Measurements from ENCODE around the gene GMEB2. TPM values are rescaled to one million over a fixed set of nuclear protein-coding genes. Genes with fewer than 3 reads are reported as not detected.

GMEB2 gene
- total RNA-seq, 1 donor: 7.4 TPM

DNA sequence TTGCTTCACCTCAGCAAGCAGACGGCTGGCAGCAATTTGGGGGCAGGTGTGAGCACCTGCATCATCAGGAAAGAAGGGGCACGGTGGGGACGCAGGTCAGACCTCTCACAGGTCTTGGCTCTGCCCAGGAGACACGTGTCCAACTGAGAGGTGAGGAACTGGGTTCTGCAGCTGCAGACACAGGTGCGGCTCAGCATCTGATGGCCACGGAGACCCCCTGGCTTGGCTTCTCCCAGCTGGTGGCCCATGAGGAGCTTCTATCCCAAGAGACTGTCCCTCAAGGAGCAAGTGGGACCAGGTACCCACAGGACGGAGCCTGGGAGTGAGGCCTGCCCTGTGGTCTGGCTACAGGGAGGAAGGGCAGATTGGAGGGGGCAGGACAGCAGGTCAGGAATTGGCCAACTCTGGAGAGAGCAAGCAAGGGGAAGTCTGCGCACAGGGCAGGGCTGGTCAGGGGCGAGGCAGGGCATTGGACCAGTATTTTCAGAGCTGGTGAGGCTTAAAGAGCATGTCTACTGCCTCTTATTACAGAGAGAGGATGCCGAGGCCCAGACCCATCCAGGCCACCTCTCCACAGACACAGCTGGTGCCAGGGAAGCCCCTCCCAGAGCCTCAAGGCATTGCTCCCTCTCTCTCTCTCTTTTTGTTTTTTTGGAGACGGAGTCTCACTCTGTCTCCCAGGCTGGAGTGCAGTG, 22.1 kb upstream of the GMEB2 start:
- DNase-seq (ENCODE audit: low read depth): no peak
- no peak overlapping the region for H3K4me3 ChIP-seq (ENCODE audit: low read depth, low read length)
- TF ChIP-seq, protein P1, sequence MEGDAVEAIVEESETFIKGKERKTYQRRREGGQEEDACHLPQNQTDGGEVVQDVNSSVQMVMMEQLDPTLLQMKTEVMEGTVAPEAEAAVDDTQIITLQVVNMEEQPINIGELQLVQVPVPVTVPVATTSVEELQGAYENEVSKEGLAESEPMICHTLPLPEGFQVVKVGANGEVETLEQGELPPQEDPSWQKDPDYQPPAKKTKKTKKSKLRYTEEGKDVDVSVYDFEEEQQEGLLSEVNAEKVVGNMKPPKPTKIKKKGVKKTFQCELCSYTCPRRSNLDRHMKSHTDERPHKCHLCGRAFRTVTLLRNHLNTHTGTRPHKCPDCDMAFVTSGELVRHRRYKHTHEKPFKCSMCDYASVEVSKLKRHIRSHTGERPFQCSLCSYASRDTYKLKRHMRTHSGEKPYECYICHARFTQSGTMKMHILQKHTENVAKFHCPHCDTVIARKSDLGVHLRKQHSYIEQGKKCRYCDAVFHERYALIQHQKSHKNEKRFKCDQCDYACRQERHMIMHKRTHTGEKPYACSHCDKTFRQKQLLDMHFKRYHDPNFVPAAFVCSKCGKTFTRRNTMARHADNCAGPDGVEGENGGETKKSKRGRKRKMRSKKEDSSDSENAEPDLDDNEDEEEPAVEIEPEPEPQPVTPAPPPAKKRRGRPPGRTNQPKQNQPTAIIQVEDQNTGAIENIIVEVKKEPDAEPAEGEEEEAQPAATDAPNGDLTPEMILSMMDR (IDR thresholded peaks at IDR 0.05; ENCODE audit: insufficient read depth, low read length): no peak

- no peak overlapping the region for H3K4me3 ChIP-seq (ENCODE audit: low read depth, low read length)
- TF ChIP-seq, protein P1 (IDR thresholded peaks at IDR 0.05; ENCODE audit: insufficient read depth, low read length): no peak
These were observed 21.3 kb upstream of the GMEB2 start for GRCh38 chr20:63648190-63648589.

DNA sequence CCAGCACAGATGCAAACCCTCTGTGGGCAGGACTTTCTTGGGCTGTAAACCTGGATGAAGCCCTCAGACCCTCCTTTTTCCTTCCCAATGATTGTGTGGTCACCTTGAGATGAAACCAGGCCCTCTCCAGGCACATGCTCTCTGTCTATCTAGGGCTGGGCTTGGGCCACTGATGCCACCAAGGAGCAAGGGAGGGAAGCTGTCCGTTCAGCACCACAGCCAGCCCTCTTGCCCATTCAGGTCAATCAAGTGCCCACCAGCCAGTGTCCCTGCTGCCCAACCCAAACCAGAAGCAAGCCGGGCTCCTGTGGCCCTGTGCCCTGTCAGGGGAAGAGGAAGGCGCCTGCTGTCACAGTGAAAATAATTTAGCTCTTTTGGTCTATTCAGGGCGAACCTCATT, 18.3 kb upstream of the GMEB2 start:
- no peak overlapping the region for H3K4me3 ChIP-seq (ENCODE audit: low read depth, low read length)
- TF ChIP-seq, protein P1 (IDR thresholded peaks at IDR 0.05; ENCODE audit: insufficient read depth, low read length): no peak
- no peak for DNase-seq (ENCODE audit: low read depth)

More at GRCh38 chr20:63648190-63648589, 21.3 kb upstream of the GMEB2 start:
- DNase-seq (ENCODE audit: low read depth): no peak

GRCh38 chr20:63643946-63644345, 17.0 kb upstream of the GMEB2 start:
- no peak overlapping the region for H3K4me3 ChIP-seq (ENCODE audit: low read depth, low read length)
- no peak for DNase-seq (ENCODE audit: low read depth)

DNA sequence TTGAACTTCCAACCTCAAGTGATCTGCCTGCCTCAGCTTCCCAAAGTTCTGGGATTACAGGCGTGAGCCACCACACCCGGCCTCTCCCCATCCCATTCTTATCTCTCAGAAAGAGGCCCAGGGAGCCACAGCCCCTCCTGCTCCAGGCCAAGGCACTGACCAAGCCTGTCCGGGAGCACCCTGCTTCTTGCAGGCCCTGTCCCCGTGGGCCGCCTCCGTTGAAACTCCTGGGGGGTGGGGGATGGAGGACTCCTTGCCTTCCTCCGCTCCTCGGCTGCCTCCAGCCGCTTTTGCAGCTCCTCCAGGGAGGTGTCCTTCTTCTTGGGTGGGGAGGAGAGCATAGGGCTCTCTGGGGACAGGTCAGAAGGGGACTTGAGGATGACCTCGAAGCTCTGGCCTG, 16.6 kb upstream of the GMEB2 start:
- TF ChIP-seq, protein P1 (IDR thresholded peaks at IDR 0.05; ENCODE audit: insufficient read depth, low read length): no peak
- DNase-seq (ENCODE audit: low read depth): no peak
- H3K4me3 ChIP-seq (ENCODE audit: low read depth, low read length): no peak overlapping the region

More at GRCh38 chr20:63643946-63644345, 17.0 kb upstream of the GMEB2 start:
- TF ChIP-seq, protein P1 (IDR thresholded peaks at IDR 0.05; ENCODE audit: insufficient read depth, low read length): no peak

DNA sequence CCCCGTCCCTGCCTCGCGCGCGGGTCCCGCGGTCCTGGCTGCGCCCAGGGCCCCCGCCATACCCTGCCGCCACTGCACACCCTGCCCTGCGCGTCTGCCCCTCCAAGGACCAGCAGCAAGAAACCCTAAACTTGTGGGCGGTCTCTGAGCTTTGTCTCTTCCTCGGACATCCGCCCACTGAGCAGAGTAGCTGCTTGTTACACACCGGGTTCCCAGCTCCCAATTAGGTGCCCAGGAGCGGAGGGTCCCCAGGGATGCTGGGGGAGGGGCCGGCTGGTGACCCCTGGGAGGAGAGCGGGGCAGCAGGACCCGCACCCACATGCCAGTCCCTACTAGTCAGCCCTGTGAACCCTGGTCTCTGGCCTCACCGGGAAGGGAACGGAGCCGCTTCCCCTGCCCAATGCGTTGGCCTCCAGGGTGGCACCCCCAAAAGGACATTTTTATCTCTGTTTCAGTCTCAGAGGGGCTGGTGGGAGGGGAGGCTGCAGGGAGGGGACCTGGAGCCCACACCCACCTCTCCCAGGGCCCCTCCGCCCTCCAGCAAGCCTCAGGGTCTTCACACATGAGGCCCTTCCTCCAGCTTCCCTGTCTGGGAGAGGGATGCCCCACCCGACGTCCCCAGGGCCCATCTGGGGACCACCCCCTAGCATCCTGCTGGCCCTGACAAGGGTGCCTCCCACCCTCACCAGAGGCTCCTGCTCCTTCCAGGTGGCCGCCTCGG, 15.8 kb upstream of the GMEB2 start:
- no peak for DNase-seq (ENCODE audit: low read depth)
- no peak overlapping the region for H3K4me3 ChIP-seq (ENCODE audit: low read depth, low read length)
- TF ChIP-seq, protein P1 (IDR thresholded peaks at IDR 0.05; ENCODE audit: insufficient read depth, low read length): no peak

All from fibroblast of the aortic adventitia (primary cell).